ENCODE data around the gene ABCE1.

ABCE1 gene

DNA sequence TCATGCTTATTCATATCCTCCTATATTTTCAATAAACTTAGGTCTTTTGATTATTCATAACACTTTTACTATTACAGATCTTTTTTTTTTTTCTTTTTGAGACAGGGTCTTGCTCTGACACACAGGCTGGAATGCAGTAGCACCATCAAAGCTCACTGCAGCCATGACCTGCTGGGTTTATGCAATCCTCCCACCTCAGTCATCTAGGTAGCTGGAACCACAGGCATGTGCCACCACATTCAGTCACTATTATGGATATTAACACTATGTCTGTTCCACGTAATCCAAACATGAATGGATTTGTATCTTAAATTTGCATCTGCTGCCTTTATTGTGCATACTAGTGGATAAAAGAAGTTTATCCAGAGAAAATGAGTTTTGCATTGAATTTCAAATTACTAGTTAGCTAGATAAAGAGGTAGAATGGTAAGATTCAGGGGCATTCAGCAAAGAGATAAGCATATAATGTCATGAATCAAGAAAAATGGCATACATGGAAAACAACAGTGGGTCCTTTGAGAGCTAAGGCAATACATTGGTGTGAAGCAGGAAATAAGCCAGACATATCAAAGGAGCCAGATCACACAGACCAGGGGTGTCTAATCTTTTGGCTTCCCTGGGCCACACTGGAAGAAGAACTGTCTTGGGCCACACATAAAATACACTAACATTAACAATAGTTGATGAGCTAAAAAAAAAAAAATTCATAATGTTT, 14.1 kb upstream of the ABCE1 start:
- H3K9me3 ChIP-seq (ENCODE audit: control insufficient read depth, insufficient read depth, low read length): no peaks in the 10 kb centered on the region
- no peaks in the 10 kb centered on the region for H3K36me3 ChIP-seq (ENCODE audit: insufficient read depth, low read length)
- H3K9ac ChIP-seq (ENCODE audit: low read depth, low read length): no peak overlapping the region
- peaks cover 5% of the 10 kb centered on the region; the same call in 1 of the 2 replicates for H3K4me1 ChIP-seq (ENCODE audit: insufficient read depth, low read length)

DNA sequence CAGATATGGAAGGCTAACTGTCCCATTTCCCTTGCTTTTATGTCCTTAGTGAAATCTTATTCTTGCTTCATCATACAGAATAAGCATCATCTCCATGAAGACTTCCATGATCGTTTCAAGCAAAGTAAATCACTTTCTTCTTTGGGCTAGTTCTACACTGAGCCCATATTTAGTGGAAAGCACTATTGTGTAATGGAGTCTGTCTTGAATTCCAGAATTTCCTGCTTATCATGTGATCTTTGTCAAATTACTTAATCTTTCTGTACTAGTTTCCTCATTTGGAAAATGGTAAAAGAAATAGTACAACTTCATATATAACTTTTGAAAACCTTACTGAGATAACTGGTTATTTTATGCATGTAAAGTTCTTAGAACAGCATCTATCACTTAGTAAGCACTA, 7.7 kb upstream of the ABCE1 start:
- H3K4me1 ChIP-seq (ENCODE audit: insufficient read depth, low read length): no peaks in the 10 kb centered on the region
- no peak overlapping the region for H3K9ac ChIP-seq (ENCODE audit: low read depth, low read length)
- H3K36me3 ChIP-seq (ENCODE audit: insufficient read depth, low read length): peaks cover 6% of the 10 kb centered on the region; the same call in 1 of the 2 replicates
- H3K9me3 ChIP-seq (ENCODE audit: control insufficient read depth, insufficient read depth, low read length): no peaks in the 10 kb centered on the region

GRCh38 chr4:145093638-145094037, 4.5 kb upstream of the ABCE1 start:
- Histone ChIP-seq H3K36me3 (ENCODE audit: insufficient read depth, low read length) (peaks cover 6% of the 10 kb centered on the region; the same call in 1 of the 2 replicates), H3K9ac (ENCODE audit: low read depth, low read length) (no peak overlapping the region), H3K9me3 (ENCODE audit: control insufficient read depth, insufficient read depth, low read length) (no peaks in the 10 kb centered on the region), H3K4me1 (ENCODE audit: insufficient read depth, low read length) (no peaks in the 10 kb centered on the region)

DNA sequence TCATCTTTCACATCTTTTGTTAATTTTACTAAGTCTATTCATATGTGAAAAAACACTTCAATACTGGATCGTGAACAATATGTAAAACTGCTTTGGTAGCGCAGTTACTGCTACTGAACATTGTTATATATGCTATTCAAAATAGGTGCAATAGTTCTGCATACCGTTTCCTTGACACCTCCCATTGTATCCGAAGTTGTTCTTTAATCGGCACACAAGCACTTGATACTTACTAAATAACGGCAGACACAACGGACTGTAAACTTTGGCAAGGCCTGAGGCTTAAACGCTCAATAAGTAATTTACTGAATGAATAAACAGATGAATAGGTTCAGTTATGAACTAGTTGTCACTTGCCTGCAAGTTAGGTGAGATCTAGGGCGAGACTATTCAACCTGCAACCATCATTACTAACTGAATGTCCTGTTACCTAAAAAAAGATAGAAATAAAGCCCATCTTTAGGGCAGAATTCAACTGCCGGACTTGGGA, 735 bp upstream of the ABCE1 start:
- H3K4me1 ChIP-seq (ENCODE audit: insufficient read depth, low read length): 0 out of 2 replicates have a peak, but pooled peaks cover 3% of the 10 kb centered on the region
- H3K36me3 ChIP-seq (ENCODE audit: insufficient read depth, low read length): peaks cover 6% of the 10 kb centered on the region; the same call in 1 of the 2 replicates
- H3K9ac ChIP-seq (ENCODE audit: low read depth, low read length): peak overlapping the region; percentile 89
- H3K9me3 ChIP-seq (ENCODE audit: control insufficient read depth, insufficient read depth, low read length): no peaks in the 10 kb centered on the region

DNA sequence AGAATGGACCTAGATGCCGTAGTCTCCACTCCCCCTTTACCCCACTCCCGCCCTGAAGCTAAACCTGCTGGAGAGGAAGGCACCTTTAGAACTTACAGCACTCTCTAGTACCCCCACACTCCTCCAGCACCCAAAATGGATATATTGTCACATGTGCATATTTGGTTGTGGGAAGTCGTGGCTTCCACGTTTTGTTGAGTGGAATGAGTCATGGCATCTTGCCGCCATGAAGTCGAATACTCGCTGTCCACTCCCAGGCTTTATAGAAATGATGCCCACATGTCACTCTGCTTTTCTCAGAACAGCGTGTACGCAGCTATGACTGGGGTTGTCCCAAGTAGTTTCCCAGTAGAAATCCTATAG, 545 bp downstream of the ABCE1 start:
- Histone ChIP-seq H3K9me3 (ENCODE audit: control insufficient read depth, insufficient read depth, low read length) (no peaks in the 10 kb centered on the region), H3K36me3 (ENCODE audit: insufficient read depth, low read length) (peaks cover 6% of the 10 kb centered on the region; the same call in 1 of the 2 replicates), H3K4me1 (ENCODE audit: insufficient read depth, low read length) (0 out of 2 replicates have a peak, but pooled peaks cover 3% of the 10 kb centered on the region), H3K9ac (ENCODE audit: low read depth, low read length) (peak overlapping the region; percentile 89)

DNA sequence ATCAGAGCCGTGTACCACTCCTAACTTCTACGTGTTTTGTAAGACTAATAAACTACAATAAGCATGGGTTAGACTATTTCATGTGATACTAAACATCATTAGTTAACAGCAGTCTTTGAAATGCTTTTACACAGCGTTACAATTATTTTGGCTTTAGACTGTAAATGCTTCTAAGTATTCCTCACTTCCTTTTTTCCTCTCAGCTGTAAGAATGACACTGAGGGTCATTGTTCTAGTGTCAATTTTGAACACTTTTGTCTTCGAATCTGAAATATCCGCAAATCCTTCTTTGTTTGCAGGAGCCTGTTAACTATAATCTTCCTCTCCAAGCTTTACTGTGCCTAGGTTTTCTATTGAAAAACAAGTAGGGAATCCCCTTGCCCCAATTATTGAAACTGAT, 1.5 kb downstream of the ABCE1 start:
- H3K9ac ChIP-seq (ENCODE audit: low read depth, low read length): peak overlapping the region; percentile 89; the same call in 1 of the 2 replicates
- 0 out of 2 replicates have a peak, but pooled peaks cover 3% of the 10 kb centered on the region for H3K4me1 ChIP-seq (ENCODE audit: insufficient read depth, low read length)

GRCh38 chr4:145101091-145101490, 3.0 kb downstream of the ABCE1 start:
- Histone ChIP-seq H3K4me1 (ENCODE audit: insufficient read depth, low read length) (0 out of 2 replicates have a peak, but pooled peaks cover 3% of the 10 kb centered on the region), H3K9ac (ENCODE audit: low read depth, low read length) (no peak overlapping the region), H3K36me3 (ENCODE audit: insufficient read depth, low read length) (no peaks in the 10 kb centered on the region; the same call in 1 of the 2 replicates), H3K9me3 (ENCODE audit: control insufficient read depth, insufficient read depth, low read length) (no peaks in the 10 kb centered on the region)

More for the DNA sequence above, 1.5 kb downstream of the ABCE1 start:
- Histone ChIP-seq H3K36me3 (ENCODE audit: insufficient read depth, low read length) (no peaks in the 10 kb centered on the region; the same call in 1 of the 2 replicates), H3K9me3 (ENCODE audit: control insufficient read depth, insufficient read depth, low read length) (no peaks in the 10 kb centered on the region)

- Histone ChIP-seq H3K4me1 (ENCODE audit: insufficient read depth, low read length) (0 out of 2 replicates have a peak, but pooled peaks cover 3% of the 10 kb centered on the region), H3K36me3 (ENCODE audit: insufficient read depth, low read length) (peaks cover 4% of the 10 kb centered on the region), H3K9me3 (ENCODE audit: control insufficient read depth, insufficient read depth, low read length) (no peaks in the 10 kb centered on the region), H3K9ac (ENCODE audit: low read depth, low read length) (no peak overlapping the region)
Observed at GRCh38 chr4:145102619-145103018, 4.5 kb downstream of the ABCE1 start.

DNA sequence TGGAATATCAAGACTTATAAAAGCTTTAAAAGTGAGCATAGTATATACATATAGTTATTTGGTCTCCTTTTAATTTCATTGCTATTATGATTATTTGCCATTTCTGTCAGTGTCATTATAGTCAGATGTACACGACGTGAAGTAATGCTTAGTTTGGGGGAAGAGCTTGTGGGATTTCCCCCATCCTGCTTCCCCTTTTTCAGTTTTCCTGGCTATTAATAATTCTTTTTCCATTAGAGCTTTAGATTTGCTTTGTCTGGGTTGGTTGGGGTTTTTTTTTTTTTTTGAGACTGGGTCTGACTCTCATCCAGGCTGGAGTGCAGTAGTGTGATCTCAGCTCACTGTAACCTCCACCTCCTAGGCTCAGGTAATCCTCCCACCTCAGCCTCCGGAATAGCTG, 5.4 kb downstream of the ABCE1 start:
- Histone ChIP-seq H3K9ac (ENCODE audit: low read depth, low read length) (no peak overlapping the region), H3K4me1 (ENCODE audit: insufficient read depth, low read length) (0 out of 2 replicates have a peak, but pooled peaks cover 3% of the 10 kb centered on the region), H3K9me3 (ENCODE audit: control insufficient read depth, insufficient read depth, low read length) (no peaks in the 10 kb centered on the region), H3K36me3 (ENCODE audit: insufficient read depth, low read length) (peaks cover 9% of the 10 kb centered on the region)

GRCh38 chr4:145107126-145107525, 9.0 kb downstream of the ABCE1 start:
- Histone ChIP-seq H3K36me3 (ENCODE audit: insufficient read depth, low read length) (peaks cover 15% of the 10 kb centered on the region), H3K9me3 (ENCODE audit: control insufficient read depth, insufficient read depth, low read length) (no peaks in the 10 kb centered on the region), H3K9ac (ENCODE audit: low read depth, low read length) (no peak overlapping the region), H3K4me1 (ENCODE audit: insufficient read depth, low read length) (no peaks in the 10 kb centered on the region)

DNA sequence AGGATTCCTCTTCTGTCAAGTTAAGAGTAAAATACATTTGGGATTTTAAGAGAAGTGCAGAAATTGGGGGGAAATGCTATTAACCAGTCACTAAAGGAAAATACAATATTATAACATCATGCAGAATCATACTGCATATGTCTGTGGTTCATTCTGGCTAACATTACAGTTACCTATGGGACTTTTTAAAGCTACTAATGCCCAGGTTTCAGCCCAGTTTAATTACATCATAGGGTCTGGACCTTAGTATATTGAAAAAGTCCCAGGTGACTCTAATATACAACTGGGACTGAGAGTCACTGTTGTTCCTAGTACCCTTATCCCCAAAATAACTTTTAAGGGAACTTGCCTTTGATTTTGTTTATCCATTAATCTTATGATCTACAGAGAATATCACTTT, 10.0 kb downstream of the ABCE1 start:
- Histone ChIP-seq H3K4me1 (ENCODE audit: insufficient read depth, low read length) (no peaks in the 10 kb centered on the region), H3K36me3 (ENCODE audit: insufficient read depth, low read length) (peaks cover 18% of the 10 kb centered on the region), H3K9me3 (ENCODE audit: control insufficient read depth, insufficient read depth, low read length) (no peaks in the 10 kb centered on the region), H3K9ac (ENCODE audit: low read depth, low read length) (no peak overlapping the region)

DNA sequence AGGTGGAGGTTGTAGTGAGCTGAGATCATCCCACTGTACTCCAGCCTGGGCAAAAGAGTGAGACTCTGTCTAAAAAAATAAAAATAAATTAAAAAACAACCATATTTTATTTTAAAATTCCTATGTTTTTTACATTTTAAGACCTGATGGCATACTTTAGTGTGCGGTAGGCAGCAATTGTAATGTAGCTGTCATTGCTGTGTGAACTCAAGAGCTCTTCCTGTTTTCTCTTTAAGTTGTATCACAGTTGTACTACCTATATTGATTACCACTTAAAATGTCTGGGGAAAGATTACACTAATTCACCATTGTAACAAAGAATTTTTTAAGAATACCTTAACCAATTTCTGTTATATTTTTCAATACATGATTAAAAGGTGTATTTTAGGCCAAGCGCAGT, 27.3 kb downstream of the ABCE1 start:
- Histone ChIP-seq H3K9ac (ENCODE audit: low read depth, low read length) (no peak overlapping the region), H3K36me3 (ENCODE audit: insufficient read depth, low read length) (peaks cover 7% of the 10 kb centered on the region), H3K4me1 (ENCODE audit: insufficient read depth, low read length) (no peaks in the 10 kb centered on the region), H3K9me3 (ENCODE audit: control insufficient read depth, insufficient read depth, low read length) (no peaks in the 10 kb centered on the region)

GRCh38 chr4:145130130-145130529, 32.0 kb downstream of the ABCE1 start:
- Histone ChIP-seq H3K36me3 (ENCODE audit: insufficient read depth, low read length) (peaks cover 5% of the 10 kb centered on the region; the same call in 1 of the 2 replicates), H3K9ac (ENCODE audit: low read depth, low read length) (no peak overlapping the region), H3K4me1 (ENCODE audit: insufficient read depth, low read length) (no peaks in the 10 kb centered on the region), H3K9me3 (ENCODE audit: control insufficient read depth, insufficient read depth, low read length) (no peaks in the 10 kb centered on the region)

DNA sequence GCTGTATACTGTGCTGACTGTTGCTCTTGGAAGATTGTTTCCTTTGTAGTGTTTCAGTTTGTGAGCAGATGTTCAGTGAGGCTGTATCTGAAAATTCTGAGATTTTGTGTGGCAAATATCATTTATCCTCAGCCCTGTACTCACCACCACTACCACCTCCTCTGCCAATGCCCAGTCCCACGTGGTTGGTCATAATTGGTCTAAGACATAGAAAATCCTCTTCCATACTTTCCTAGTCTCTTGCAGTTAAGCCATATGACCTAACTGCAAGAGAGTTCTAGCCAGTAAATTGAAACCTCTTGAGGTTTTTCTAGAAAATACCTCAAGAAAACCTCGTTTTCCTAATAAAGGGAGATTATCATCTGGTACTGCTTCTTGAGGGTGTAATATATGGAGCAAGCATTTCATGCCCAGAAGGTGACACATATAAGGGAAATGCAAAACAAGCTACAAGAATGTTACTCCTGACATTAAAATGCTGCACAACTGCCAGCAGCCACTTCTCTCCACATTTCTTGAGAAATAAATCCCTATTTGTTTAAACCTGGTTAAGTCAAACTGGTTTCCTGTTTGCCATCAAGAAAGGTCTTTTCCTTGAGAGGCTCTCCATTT, 32.8 kb downstream of the ABCE1 start:
- peaks cover 5% of the 10 kb centered on the region; the same call in 1 of the 2 replicates for H3K36me3 ChIP-seq (ENCODE audit: insufficient read depth, low read length)
- no peaks in the 10 kb centered on the region for H3K4me1 ChIP-seq (ENCODE audit: insufficient read depth, low read length)
- H3K9me3 ChIP-seq (ENCODE audit: control insufficient read depth, insufficient read depth, low read length): no peaks in the 10 kb centered on the region
- no peak overlapping the region for H3K9ac ChIP-seq (ENCODE audit: low read depth, low read length)

- Histone ChIP-seq H3K9ac (ENCODE audit: low read depth, low read length) (no peak overlapping the region), H3K9me3 (ENCODE audit: control insufficient read depth, insufficient read depth, low read length) (no peaks in the 10 kb centered on the region), H3K4me1 (ENCODE audit: insufficient read depth, low read length) (no peaks in the 10 kb centered on the region), H3K36me3 (ENCODE audit: insufficient read depth, low read length) (no peaks in the 10 kb centered on the region)
Observed at GRCh38 chr4:145131848-145132247, 33.7 kb downstream of the ABCE1 start.
